HFFc6 (cell line): ENCODE measurements around the gene WDR62. TPM values are rescaled to one million over a fixed set of nuclear protein-coding genes. Genes with fewer than 3 reads are reported as not detected.
A peak's percentile ranks its signal among the peaks of the same experiment; 100 is the strongest.

Experiments
- DNase-seq: peaks from one replicate; pipeline ENCODE4 v3.0.0-alpha.2; 2018
- H3K27ac Mint-ChIP-seq: 2 replicates; pipeline ENCODE4 v1.8.0; 2020; ENCODE audit warnings: mild to moderate bottlenecking, mixed read lengths
- H3K27me3 Mint-ChIP-seq: 2 replicates; pipeline ENCODE4 v1.8.0; 2021; ENCODE audit warnings: mild to moderate bottlenecking, moderate library complexity, mixed read lengths; ENCODE audit not compliant: insufficient read depth
- H3K36me3 Mint-ChIP-seq: 2 replicates; pipeline ENCODE4 v1.8.0; 2021; ENCODE audit warnings: low read depth, mixed read lengths
- H3K4me1 Mint-ChIP-seq: 2 replicates; pipeline ENCODE4 v1.8.0; 2020; ENCODE audit warnings: low read depth, mixed read lengths
- H3K4me3 Mint-ChIP-seq: 2 replicates; pipeline ENCODE4 v1.8.0; 2020; ENCODE audit warnings: mild to moderate bottlenecking, moderate library complexity, mixed read lengths
- H3K9me3 Mint-ChIP-seq: 2 replicates; pipeline ENCODE4 v1.8.0; 2020; ENCODE audit warnings: mild to moderate bottlenecking, mixed read lengths
- total RNA-seq, 6 experiments: library from RNA; stranded (reverse); fragmentation: NEBNext Ultra II Directional; extraction: Animal tissue kit (Norgen Biotek cat#: 25700); gene quantifications; 2 replicates in 1 of 6; 3 replicates in 5 of 6; pipeline ENCODE4 v1.2.3, GENCODE V29; 2021
- TF ChIP-seq, protein P1 (sequence below): fragments of 200-600 bp; sonication (generic); IDR thresholded peaks from 2 replicates; pipeline ENCODE4 v1.5.0; 2021; ENCODE audit warnings: antibody characterized with exemption, mild to moderate bottlenecking

Gene WDR62
- total RNA-seq, 6 experiments from 2014 or later = 6.5 to 13.8 (median 13.0) TPM

DNA sequence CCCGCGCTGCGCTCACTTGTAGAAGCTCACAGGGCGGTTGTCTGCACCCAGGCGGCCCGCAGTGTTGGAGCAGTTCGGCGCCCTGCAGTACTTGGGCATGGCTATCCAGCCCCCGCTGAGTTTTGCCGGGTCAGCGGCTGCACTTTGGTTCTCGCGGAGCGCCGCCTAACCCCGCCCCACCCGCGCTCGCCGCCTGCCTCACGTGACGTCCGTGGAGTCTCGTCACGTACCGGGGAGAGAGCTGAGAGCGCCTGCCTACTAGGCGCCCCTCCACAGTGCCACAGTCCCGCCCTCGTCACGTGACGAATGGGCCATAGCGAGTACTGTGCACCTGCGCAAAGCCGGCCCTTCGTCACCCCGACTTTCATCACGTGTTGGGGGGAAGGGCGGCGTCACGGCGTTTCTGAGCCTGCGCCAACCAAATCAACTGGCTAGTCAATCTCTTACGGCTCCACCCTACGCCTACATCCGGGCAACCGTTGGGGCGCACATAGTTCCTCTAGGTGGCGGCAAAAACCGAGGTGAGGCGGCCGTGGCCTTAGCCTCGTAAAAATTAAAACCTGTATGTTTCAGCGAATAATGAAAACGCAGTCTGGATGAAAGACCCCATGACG lies 471 bp upstream of the WDR62 start, which contains the start of gene THAP8:
Gene THAP8 (minus strand): TSS at position 167 of the 614 bp plus-strand sequence. CDS start 68 bp downstream, at position 99.
- Mint-ChIP-seq H3K4me1 (peaks cover 20% of the 10 kb centered on the region), H3K9me3 (no peaks in the 10 kb centered on the region), H3K4me3 (peak within 1 kb of the TSS; percentile 100), H3K27me3 (no peaks in the 10 kb centered on the region; the same call in 1 of the 2 replicates), H3K36me3 (no peaks in the 10 kb centered on the region; the same call in 1 of the 2 replicates), H3K27ac (peak within 1 kb of the TSS; percentile 98)
- TF ChIP-seq, protein P1, sequence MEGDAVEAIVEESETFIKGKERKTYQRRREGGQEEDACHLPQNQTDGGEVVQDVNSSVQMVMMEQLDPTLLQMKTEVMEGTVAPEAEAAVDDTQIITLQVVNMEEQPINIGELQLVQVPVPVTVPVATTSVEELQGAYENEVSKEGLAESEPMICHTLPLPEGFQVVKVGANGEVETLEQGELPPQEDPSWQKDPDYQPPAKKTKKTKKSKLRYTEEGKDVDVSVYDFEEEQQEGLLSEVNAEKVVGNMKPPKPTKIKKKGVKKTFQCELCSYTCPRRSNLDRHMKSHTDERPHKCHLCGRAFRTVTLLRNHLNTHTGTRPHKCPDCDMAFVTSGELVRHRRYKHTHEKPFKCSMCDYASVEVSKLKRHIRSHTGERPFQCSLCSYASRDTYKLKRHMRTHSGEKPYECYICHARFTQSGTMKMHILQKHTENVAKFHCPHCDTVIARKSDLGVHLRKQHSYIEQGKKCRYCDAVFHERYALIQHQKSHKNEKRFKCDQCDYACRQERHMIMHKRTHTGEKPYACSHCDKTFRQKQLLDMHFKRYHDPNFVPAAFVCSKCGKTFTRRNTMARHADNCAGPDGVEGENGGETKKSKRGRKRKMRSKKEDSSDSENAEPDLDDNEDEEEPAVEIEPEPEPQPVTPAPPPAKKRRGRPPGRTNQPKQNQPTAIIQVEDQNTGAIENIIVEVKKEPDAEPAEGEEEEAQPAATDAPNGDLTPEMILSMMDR = peak; percentile 76
- DNase-seq = peak; percentile 99

DNA sequence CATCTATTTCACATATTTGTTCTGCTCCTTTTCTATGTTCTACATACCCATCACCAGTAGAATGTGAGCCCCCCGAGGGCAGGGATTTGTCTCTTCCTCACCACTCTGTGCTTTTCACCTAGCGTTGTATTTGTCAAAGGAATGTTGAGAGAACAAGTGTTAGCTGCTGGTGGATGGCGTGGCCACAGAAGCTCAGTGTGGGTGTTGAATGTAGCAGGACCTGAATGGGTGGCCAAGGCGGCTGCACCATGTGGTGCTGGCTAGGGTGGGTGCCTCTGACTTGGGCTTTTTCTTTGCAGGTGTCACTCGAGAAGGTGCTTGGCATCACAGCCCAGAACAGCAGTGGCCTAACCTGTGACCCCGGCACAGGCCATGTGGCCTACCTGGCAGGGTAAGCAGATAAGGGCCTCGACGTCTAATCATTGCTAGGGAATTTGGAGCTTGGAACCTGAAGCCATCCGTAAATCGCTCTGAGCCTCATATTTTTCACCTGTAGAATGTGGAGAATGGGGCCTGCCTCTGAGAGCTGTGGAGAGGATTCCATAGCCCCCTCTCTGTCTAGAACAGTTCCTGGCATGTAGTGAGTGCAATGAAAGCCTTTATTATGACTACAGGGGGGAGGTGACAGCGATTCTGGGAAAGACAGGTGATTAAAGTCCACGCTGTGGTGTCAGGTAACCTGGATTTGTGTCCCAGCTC lies 3.9 kb downstream of the WDR62 start:
- Mint-ChIP-seq H3K4me1 (peaks cover 20% of the 10 kb centered on the region), H3K36me3 (peaks cover 7% of the 10 kb centered on the region; the same call in 1 of the 2 replicates), H3K27ac (no peak overlapping the region), H3K9me3 (no peaks in the 10 kb centered on the region), H3K4me3 (no peak overlapping the region), H3K27me3 (no peaks in the 10 kb centered on the region; the same call in 1 of the 2 replicates)
- no peak for DNase-seq
- TF ChIP-seq, protein P1 = no peak

DNA sequence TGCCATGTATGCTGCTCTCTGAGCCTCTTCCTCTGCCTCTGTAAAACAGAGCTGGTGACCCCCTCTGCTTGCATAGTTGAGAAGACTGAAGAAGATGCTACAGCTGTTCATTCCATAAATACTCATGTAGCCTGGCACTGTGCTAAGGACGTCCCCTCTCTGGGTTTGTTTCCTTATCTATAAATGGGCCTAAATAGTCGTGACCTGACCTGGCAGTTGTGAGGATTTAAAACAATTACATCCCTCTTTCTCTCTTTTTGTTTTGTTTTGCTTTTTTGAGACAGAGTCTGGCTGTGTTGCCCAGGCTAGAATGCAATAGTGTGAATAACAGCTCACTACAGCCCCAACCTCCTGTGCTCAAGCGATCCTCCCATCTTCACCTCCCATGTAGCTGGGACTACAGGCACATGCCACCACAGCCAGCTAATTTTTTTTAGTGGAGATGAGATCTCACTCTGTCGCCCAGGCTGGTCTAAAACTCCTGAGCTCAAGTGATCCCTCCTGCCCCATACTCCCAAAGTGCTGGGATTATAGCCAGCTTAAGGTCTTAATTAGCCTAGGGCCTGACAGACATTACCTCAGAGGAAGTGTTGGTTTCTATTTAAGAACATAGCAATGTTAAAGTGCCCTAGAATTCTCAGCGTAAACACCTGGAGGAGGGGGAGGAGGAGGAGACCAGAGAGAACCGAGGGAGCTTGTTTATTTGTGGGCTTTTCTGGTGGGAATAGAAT lies 4.6 kb downstream of the WDR62 start:
- no peak for DNase-seq
- H3K27me3 Mint-ChIP-seq = no peaks in the 10 kb centered on the region; the same call in 1 of the 2 replicates
- H3K4me3 Mint-ChIP-seq = no peak overlapping the region
- TF ChIP-seq, protein P1 = no peak
- H3K4me1 Mint-ChIP-seq = peaks cover 20% of the 10 kb centered on the region
- no peaks in the 10 kb centered on the region for H3K9me3 Mint-ChIP-seq
- peaks cover 10% of the 10 kb centered on the region; the same call in 1 of the 2 replicates for H3K36me3 Mint-ChIP-seq
- H3K27ac Mint-ChIP-seq = no peak overlapping the region

DNA sequence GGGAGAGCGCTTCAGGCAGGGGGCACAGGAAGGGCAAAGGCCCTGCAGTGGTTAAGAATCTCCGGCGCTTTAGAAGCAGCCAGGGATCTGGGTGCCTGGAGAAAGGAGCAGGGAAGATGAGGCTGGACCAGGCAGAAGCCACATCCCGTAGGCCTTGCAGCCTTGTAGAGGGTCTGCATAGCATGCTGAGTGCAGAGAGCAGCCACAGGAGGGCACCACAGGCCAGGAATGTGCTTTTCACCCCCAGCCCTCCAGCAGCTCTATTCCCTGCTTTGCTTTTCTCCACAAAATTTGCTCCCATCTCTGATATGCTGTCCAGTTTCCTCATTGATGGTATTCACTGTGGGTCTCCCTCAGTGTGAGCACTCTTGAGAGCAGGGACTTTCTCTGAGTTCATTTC lies 5.7 kb downstream of the WDR62 start:
- TF ChIP-seq, protein P1 = peak; percentile 76

DNA sequence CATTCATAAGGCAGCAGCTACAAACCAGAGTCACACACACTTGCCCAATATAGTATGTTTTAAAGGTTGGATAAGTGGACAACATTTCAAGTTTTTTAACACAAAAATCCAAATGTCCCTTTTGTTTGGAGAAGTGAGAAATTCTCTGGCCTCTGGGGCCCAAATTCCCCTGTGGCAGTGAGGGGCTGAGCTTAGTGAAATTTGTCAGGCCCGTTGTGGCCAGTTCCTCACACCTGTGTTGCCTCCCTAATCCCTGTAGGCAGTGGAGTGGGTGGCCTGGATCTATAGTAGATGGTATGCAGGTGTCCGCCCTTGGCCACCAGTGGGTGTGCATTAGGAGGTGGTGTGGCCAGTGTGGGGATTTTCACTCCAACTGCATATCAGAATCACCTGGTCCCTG lies 6.7 kb downstream of the WDR62 start:
- Mint-ChIP-seq H3K36me3 (peaks cover 25% of the 10 kb centered on the region; the same call in 1 of the 2 replicates), H3K27ac (no peak overlapping the region), H3K4me1 (peaks cover 8% of the 10 kb centered on the region), H3K4me3 (no peak overlapping the region), H3K9me3 (no peaks in the 10 kb centered on the region), H3K27me3 (no peaks in the 10 kb centered on the region)
- TF ChIP-seq, protein P1 = no peak
- DNase-seq = no peak

More for the DNA sequence above, 5.7 kb downstream of the WDR62 start:
- H3K4me3 Mint-ChIP-seq = no peak overlapping the region
- H3K27ac Mint-ChIP-seq = no peak overlapping the region
- H3K36me3 Mint-ChIP-seq = peaks cover 16% of the 10 kb centered on the region; the same call in 1 of the 2 replicates
- DNase-seq = peak; percentile 38
- H3K27me3 Mint-ChIP-seq = no peaks in the 10 kb centered on the region
- peaks cover 18% of the 10 kb centered on the region for H3K4me1 Mint-ChIP-seq
- H3K9me3 Mint-ChIP-seq = no peaks in the 10 kb centered on the region
